ENCODE data around the gene HSD17B1. TPM values are rescaled to one million over a fixed set of nuclear protein-coding genes. Genes with fewer than 3 reads are reported as not detected.
A peak's percentile ranks its signal among the peaks of the same experiment; 100 is the strongest.
"Not testable (repeated sequence)": the region's sequence is repeated elsewhere in the genome, so short reads cannot be mapped to it uniquely, and the experiment has no call there.

HSD17B1 gene
- total RNA-seq, 1 experiment from 2014 or later = 1.0 TPM

- H3K36me3 Mint-ChIP-seq (ENCODE audit: insufficient read depth, unreplicated experiment) = peaks cover 75% of the 10 kb centered on the region
- peaks cover 47% of the 10 kb centered on the region for H3K4me1 Mint-ChIP-seq (ENCODE audit: low read depth, unreplicated experiment)
- H3K4me3 Mint-ChIP-seq (ENCODE audit: low read depth, unreplicated experiment) = peak overlapping the region; percentile 94
- H3K27me3 Mint-ChIP-seq (ENCODE audit: unreplicated experiment) = no peaks in the 10 kb centered on the region
- no peak overlapping the region for H3K27ac Mint-ChIP-seq (ENCODE audit: unreplicated experiment)
- BruUV-seq (replicated peaks) = no TSS peak
- H3K9me3 Mint-ChIP-seq (ENCODE audit: low read depth, unreplicated experiment) = no peaks in the 10 kb centered on the region
- intact Hi-C loops (cut with micrococcal nuclease; ENCODE audit: unreplicated experiment) = no loop called here
- no peak for DNase-seq
- CTCF ChIA-PET = no interaction called here
- no peak for TF ChIP-seq CTCF (IDR thresholded peaks at IDR 0.05; ENCODE audit: unreplicated experiment)
These were observed 14.2 kb upstream of the HSD17B1 start for GRCh38 chr17:42538482-42538881.

GRCh38 chr17:42540558-42540957 is 12.2 kb upstream of the HSD17B1 start:
- H3K9me3 Mint-ChIP-seq (ENCODE audit: low read depth, unreplicated experiment); BruUV-seq (replicated peaks); DNase-seq; intact Hi-C loops (cut with micrococcal nuclease; ENCODE audit: unreplicated experiment); H3K27me3 Mint-ChIP-seq (ENCODE audit: unreplicated experiment); H3K4me3 Mint-ChIP-seq (ENCODE audit: low read depth, unreplicated experiment): not testable (repeated sequence)
- peaks cover 88% of the 10 kb centered on the region for H3K36me3 Mint-ChIP-seq (ENCODE audit: insufficient read depth, unreplicated experiment)
- CTCF ChIA-PET = interaction anchor here (0.5 to 1.6 kb wide), 5 partner anchors 13 to 242 kb away, joined by 3 to 6 read pairs (median 4); no protein-coding TSS in a partner anchor
- H3K4me1 Mint-ChIP-seq (ENCODE audit: low read depth, unreplicated experiment) = peaks cover 39% of the 10 kb centered on the region
- peak overlapping the region; percentile 4 for H3K27ac Mint-ChIP-seq (ENCODE audit: unreplicated experiment)

- no peak for DNase-seq
- Mint-ChIP-seq H3K4me3 (ENCODE audit: low read depth, unreplicated experiment) (no peak overlapping the region), H3K27ac (ENCODE audit: unreplicated experiment) (peak overlapping the region; percentile 4), H3K4me1 (ENCODE audit: low read depth, unreplicated experiment) (peaks cover 33% of the 10 kb centered on the region), H3K27me3 (ENCODE audit: unreplicated experiment) (no peaks in the 10 kb centered on the region), H3K9me3 (ENCODE audit: low read depth, unreplicated experiment) (no peaks in the 10 kb centered on the region), H3K36me3 (ENCODE audit: insufficient read depth, unreplicated experiment) (peaks cover 86% of the 10 kb centered on the region)
- no TSS peak for BruUV-seq (replicated peaks)
- TF ChIP-seq CTCF (IDR thresholded peaks at IDR 0.05; ENCODE audit: unreplicated experiment) = no peak
- intact Hi-C loops (cut with micrococcal nuclease; ENCODE audit: unreplicated experiment) = no loop called here
- CTCF ChIA-PET = interaction anchor here (0.7 to 1.6 kb wide), 3 partner anchors 13 to 21 kb away, joined by 4 to 6 read pairs (median 5); no protein-coding TSS in a partner anchor
These were observed 11.5 kb upstream of the HSD17B1 start for GRCh38 chr17:42541041-42541833.

GRCh38 chr17:42543190-42544079 is 9.3 kb upstream of the HSD17B1 start:
- CTCF ChIA-PET = interaction anchor here (0.5 kb wide), 1 partner anchor 400 kb away, joined by 3 read pairs; no protein-coding TSS in a partner anchor
- no TSS peak for BruUV-seq (replicated peaks)
- H3K9me3 Mint-ChIP-seq (ENCODE audit: low read depth, unreplicated experiment) = no peaks in the 10 kb centered on the region

More at GRCh38 chr17:42543190-42544079, 9.3 kb upstream of the HSD17B1 start:
- intact Hi-C loops (cut with micrococcal nuclease; ENCODE audit: unreplicated experiment) = no loop called here
- DNase-seq = no peak
- peaks cover 33% of the 10 kb centered on the region for H3K4me1 Mint-ChIP-seq (ENCODE audit: low read depth, unreplicated experiment)
- no peaks in the 10 kb centered on the region for H3K27me3 Mint-ChIP-seq (ENCODE audit: unreplicated experiment)
- no peak overlapping the region for H3K27ac Mint-ChIP-seq (ENCODE audit: unreplicated experiment)
- H3K4me3 Mint-ChIP-seq (ENCODE audit: low read depth, unreplicated experiment) = no peak overlapping the region
- no peak for TF ChIP-seq CTCF (IDR thresholded peaks at IDR 0.05; ENCODE audit: unreplicated experiment)
- H3K36me3 Mint-ChIP-seq (ENCODE audit: insufficient read depth, unreplicated experiment) = peaks cover 86% of the 10 kb centered on the region
